ENCODE results near the gene NDUFA7. TPM values are rescaled to one million over a fixed set of nuclear protein-coding genes. Genes with fewer than 3 reads are reported as not detected.
"Not testable (repeated sequence)": the region's sequence is repeated elsewhere in the genome, so short reads cannot be mapped to it uniquely, and the experiment has no call there.

NDUFA7 gene
- total and polyA plus RNA-seq, 2 of the 13 experiments (the other 11 are each of a cell fraction or from before 2014, with no cell fraction given): 64.5 to 71.5 TPM

- ATAC-seq; H3K27me3 ChIP-seq (ENCODE audit: control insufficient read depth in 1 of 2, insufficient read depth in 2 of 2, low read length in 2 of 2); H4K20me1 ChIP-seq (ENCODE audit: insufficient read depth, low read length); DNase-seq (ENCODE audit: low spot score); intact Hi-C loops (cut with micrococcal nuclease; ENCODE audit: unreplicated experiment); POLR2A ChIA-PET; H3K9ac ChIP-seq (ENCODE audit: insufficient read depth, low read depth, low read length); CTCF ChIA-PET (ENCODE audit: low intra/inter-chr PET ratio, low total read pairs); H3K4me2 ChIP-seq (ENCODE audit: low read depth, low read length); H3K4me3 ChIP-seq (replicated peaks in 1 of 3; ENCODE audit: insufficient read depth in 1 of 3, low read depth in 2 of 3, low read length in 3 of 3); H2AFZ ChIP-seq (ENCODE audit: low read length); H3K9me3 ChIP-seq (ENCODE audit: low read length); BruUV-seq (replicated peaks); H3K79me2 ChIP-seq (ENCODE audit: insufficient read depth, low read length); H3K27ac ChIP-seq (ENCODE audit: extremely low read length, insufficient read depth, low read length); FAIRE-seq: not testable (repeated sequence)
- WGBS (ENCODE audit: low lambda C conversion rate): 87% methylated on average over 4 of the region's 4 CpGs
- H3K36me3 ChIP-seq (replicated peaks in 1 of 2; ENCODE audit: control insufficient read depth in 1 of 2, insufficient read depth in 2 of 2, low read length in 2 of 2): peaks cover 11 to 20% of the 10 kb centered on the region in 2 experiments
- TF ChIP-seq ZNF121 (CRISPR knock-in tag; IDR thresholded peaks at IDR 0.05): peak; percentile 71
- peaks cover 12% of the 10 kb centered on the region for H3K4me1 ChIP-seq (ENCODE audit: insufficient read depth, low read length)
- in situ Hi-C loops (cut with HindIII; ENCODE audit: extremely low pct_ligation_motif_present, low pct_unique_long_range_greater_than_20kb): loop anchor here (5.0 to 25.0 kb wide), 2 partner anchors 43 to 252 kb away; partner anchors contain the start of genes CD320 and ELAVL1
Observed at GRCh38 chr19:8264248-8264647, 56.9 kb downstream of the NDUFA7 start.

GRCh38 chr19:8262431-8262830, 58.7 kb downstream of the NDUFA7 start:
- H3K27me3 ChIP-seq (ENCODE audit: control insufficient read depth in 1 of 2, insufficient read depth in 2 of 2, low read length in 2 of 2): no peaks in the 10 kb centered on the region
- intact Hi-C loops (cut with micrococcal nuclease; ENCODE audit: unreplicated experiment): no loop called here
- no peaks in the 10 kb centered on the region for H3K9me3 ChIP-seq (ENCODE audit: low read length)

More at GRCh38 chr19:8262431-8262830, 58.7 kb downstream of the NDUFA7 start:
- no peak for DNase-seq (ENCODE audit: low spot score)
- CTCF ChIA-PET (ENCODE audit: low intra/inter-chr PET ratio, low total read pairs): no interaction called here
- Histone ChIP-seq H3K4me1 (ENCODE audit: insufficient read depth, low read length) (peaks cover 23% of the 10 kb centered on the region), H3K36me3 (replicated peaks in 1 of 2; ENCODE audit: control insufficient read depth in 1 of 2, insufficient read depth in 2 of 2, low read length in 2 of 2) (peaks cover 11 to 25% of the 10 kb centered on the region in 2 experiments), H3K4me2 (ENCODE audit: low read depth, low read length) (no peak overlapping the region), H3K9ac (ENCODE audit: insufficient read depth, low read depth, low read length) (no peak overlapping the region), H3K79me2 (ENCODE audit: insufficient read depth, low read length) (no peaks in the 10 kb centered on the region), H2AFZ (ENCODE audit: low read length) (no peak overlapping the region), H4K20me1 (ENCODE audit: insufficient read depth, low read length) (no peaks in the 10 kb centered on the region), H3K27ac (ENCODE audit: extremely low read length, insufficient read depth, low read length) (no peak overlapping the region), H3K4me3 (replicated peaks in 1 of 3; ENCODE audit: insufficient read depth in 1 of 3, low read depth in 2 of 3, low read length in 3 of 3) (no peak overlapping the region)
- WGBS (ENCODE audit: low lambda C conversion rate): 96% methylated on average over 3 of the region's 6 CpGs
- ATAC-seq: no peak
- TF ChIP-seq, protein P1, sequence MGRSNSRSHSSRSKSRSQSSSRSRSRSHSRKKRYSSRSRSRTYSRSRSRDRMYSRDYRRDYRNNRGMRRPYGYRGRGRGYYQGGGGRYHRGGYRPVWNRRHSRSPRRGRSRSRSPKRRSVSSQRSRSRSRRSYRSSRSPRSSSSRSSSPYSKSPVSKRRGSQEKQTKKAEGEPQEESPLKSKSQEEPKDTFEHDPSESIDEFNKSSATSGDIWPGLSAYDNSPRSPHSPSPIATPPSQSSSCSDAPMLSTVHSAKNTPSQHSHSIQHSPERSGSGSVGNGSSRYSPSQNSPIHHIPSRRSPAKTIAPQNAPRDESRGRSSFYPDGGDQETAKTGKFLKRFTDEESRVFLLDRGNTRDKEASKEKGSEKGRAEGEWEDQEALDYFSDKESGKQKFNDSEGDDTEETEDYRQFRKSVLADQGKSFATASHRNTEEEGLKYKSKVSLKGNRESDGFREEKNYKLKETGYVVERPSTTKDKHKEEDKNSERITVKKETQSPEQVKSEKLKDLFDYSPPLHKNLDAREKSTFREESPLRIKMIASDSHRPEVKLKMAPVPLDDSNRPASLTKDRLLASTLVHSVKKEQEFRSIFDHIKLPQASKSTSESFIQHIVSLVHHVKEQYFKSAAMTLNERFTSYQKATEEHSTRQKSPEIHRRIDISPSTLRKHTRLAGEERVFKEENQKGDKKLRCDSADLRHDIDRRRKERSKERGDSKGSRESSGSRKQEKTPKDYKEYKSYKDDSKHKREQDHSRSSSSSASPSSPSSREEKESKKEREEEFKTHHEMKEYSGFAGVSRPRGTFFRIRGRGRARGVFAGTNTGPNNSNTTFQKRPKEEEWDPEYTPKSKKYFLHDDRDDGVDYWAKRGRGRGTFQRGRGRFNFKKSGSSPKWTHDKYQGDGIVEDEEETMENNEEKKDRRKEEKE (IDR thresholded peaks at IDR 0.05): no peak
- TF ChIP-seq RBM22 (optimal IDR thresholded peaks at IDR 0.05; ENCODE audit: low read length): peak; percentile 52
- no TSS peak for BruUV-seq (replicated peaks)
- in situ Hi-C loops (cut with HindIII; ENCODE audit: extremely low pct_ligation_motif_present, low pct_unique_long_range_greater_than_20kb): loop anchor here (5.0 to 25.0 kb wide), 2 partner anchors 45 to 250 kb away; partner anchors contain the start of genes CD320 and ELAVL1
- POLR2A ChIA-PET: interaction anchor here (0.6 kb wide), 1 partner anchor 380 kb away, joined by 3 read pairs; no protein-coding TSS in a partner anchor
- no peak for FAIRE-seq

All from HepG2 (cell line).